C4-2B (cell line): ENCODE measurements around the gene HSPB6.

Source experiments
- H3K27ac ChIP-seq: fragments of 450-650 bp; 2 replicates; pipeline ENCODE4 v1.5.1; 2017
- ZFX ChIP-seq: fragments of 450-650 bp; IDR thresholded peaks from 2 replicates; pipeline ENCODE4 v1.6.1; 2017
- TF ChIP-seq, protein P1 (sequence below): fragments of 450-650 bp; conservative IDR thresholded peaks from 2 replicates; pipeline ENCODE4 v1.5.1; 2017; ENCODE audit warnings: mild to moderate bottlenecking

HSPB6 gene

DNA sequence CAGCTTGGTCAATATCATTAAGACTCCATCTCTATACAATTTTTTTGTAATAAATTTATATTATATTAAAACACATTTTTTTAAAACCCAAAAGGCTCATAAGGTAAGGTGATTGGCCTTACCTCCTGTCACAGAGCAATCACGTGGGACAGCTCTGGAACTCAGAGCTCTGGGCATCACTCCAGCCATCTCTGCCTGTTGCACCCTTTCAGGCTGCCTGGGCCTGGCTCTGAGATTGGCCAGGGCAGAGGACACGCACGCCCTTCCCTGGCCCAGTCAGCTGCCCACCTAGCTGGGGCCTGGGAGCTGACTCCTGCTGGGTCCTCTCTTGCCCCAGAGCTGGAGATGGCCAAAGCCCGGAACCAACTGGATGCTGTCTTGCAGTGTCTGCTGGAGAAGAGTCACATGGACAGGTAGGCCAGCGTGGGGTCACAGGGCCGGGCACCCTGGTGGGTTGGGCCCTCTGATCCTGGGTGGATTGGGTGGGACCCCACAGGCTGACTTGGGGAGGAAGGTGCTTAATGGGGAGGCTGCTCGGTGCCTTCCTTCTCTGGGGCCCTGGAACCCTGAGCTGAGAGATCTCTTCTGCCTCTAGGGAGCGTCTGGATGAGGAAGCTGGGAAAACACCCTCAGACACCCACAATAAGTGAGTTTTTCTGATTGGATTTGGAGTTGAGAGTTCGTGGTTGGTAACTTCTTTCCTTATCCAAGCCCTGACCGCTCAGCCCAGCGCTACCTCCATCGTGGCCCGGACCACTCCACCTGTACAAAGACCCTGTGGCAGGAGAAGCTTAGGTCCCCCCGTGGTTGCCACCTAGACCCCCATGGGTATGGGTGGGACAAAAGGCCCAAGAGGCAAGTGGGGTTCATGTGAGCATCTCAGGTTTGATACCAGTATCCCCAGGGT, 4.7 kb downstream of the HSPB6 start:
- TF ChIP-seq ZFX, result no peak
- TF ChIP-seq, protein P1, sequence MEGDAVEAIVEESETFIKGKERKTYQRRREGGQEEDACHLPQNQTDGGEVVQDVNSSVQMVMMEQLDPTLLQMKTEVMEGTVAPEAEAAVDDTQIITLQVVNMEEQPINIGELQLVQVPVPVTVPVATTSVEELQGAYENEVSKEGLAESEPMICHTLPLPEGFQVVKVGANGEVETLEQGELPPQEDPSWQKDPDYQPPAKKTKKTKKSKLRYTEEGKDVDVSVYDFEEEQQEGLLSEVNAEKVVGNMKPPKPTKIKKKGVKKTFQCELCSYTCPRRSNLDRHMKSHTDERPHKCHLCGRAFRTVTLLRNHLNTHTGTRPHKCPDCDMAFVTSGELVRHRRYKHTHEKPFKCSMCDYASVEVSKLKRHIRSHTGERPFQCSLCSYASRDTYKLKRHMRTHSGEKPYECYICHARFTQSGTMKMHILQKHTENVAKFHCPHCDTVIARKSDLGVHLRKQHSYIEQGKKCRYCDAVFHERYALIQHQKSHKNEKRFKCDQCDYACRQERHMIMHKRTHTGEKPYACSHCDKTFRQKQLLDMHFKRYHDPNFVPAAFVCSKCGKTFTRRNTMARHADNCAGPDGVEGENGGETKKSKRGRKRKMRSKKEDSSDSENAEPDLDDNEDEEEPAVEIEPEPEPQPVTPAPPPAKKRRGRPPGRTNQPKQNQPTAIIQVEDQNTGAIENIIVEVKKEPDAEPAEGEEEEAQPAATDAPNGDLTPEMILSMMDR, result no peak
- no peak overlapping the region for H3K27ac ChIP-seq

DNA sequence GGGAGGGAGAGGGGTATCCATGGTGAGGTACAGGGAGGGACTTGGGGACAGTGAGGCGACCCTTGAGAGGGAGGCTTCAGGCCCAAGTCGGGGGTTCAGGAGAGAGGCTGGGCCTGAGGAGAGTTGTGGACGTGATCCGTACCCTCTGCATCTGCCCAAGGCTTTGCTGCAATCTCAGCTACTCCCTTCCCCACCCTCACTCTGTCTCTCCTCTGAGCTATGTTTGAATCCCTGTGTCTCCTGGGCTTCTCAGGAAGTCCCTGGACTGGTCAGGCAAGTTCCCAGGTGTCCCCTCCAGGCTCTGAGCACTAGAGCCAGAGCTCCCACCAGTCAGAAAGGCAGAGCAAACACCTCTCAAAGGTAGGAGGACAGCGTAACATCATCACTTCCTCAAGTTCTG, 6.7 kb downstream of the HSPB6 start:
- no peak for TF ChIP-seq ZFX
- TF ChIP-seq, protein P1, result no peak
- H3K27ac ChIP-seq, result no peak overlapping the region

DNA sequence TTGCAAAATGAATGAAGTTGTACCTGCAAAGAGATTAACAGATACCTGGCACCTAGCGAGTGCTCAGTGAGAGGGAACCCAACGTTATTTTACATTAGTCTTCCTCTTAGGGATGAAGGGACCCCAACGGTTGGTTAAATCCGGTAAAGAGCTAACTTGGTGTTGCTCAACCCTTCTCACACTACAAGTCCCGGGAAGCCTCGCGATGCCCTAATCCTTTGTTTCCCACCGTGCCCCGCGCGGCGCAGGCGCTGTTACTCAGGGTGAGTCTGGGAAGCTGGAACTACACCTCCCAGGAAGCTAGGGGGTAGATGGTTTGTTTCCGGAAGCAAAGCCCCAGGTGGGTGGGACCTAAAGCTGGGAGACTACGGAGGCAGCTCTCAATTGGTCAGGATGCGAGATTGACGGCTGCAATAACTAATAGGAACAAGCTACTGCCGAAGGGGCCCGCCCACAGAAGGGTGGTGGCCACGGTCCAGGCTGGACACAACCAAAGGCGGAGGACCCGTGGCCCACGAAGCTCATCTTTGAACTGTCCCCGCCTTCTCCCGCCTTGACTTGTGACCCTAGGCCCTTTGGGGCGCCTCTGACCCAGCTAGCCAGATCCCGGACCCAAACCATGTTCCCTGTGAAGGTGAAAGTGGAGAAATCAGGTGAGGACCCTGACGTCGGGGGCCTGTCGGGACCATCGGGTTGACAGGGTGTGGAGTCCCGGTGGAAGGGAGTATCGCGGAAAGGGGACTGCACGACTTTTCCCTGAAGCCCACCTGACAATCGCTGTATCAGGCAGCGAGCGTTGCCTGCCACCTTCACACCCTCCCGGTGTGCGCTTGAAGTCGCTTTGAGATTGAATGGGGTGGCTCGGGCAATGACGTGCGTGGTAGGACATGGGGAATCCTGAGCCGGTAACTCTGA, 8.5 kb downstream of the HSPB6 start, which contains the start of gene LIN37:
Gene LIN37 (plus strand): TSS at position 471 of the 915 bp plus-strand sequence. CDS start 149 bp downstream, at position 620.
- H3K27ac ChIP-seq, result peak within 1 kb of the TSS; percentile 63
- TF ChIP-seq, protein P1, result no peak
- TF ChIP-seq ZFX, result no peak

DNA sequence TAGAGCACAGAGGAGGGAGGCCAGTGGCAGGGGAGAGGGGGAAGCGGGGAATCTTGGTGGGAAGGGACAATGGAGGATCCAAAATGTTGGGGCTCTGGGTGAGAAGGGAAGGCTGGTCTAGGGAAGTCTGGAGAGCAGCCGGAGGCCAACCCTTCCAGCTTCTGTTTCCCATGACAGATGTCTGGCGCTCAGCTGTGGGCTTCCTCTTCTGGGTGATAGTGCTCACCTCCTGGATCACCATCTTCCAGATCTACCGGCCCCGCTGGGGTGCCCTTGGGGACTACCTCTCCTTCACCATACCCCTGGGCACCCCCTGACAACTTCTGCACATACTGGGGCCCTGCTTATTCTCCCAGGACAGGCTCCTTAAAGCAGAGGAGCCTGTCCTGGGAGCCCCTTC, 10.3 kb downstream of the HSPB6 start:
- H3K27ac ChIP-seq, result peak overlapping the region; percentile 89

GRCh38 chr19:35746087-35746462, 10.8 kb downstream of the HSPB6 start:
- TF ChIP-seq, protein P1, result no peak
- TF ChIP-seq ZFX, result no peak
- peak overlapping the region; percentile 89 for H3K27ac ChIP-seq

More for the DNA sequence above, 10.3 kb downstream of the HSPB6 start:
- TF ChIP-seq, protein P1, result no peak
- TF ChIP-seq ZFX, result no peak

DNA sequence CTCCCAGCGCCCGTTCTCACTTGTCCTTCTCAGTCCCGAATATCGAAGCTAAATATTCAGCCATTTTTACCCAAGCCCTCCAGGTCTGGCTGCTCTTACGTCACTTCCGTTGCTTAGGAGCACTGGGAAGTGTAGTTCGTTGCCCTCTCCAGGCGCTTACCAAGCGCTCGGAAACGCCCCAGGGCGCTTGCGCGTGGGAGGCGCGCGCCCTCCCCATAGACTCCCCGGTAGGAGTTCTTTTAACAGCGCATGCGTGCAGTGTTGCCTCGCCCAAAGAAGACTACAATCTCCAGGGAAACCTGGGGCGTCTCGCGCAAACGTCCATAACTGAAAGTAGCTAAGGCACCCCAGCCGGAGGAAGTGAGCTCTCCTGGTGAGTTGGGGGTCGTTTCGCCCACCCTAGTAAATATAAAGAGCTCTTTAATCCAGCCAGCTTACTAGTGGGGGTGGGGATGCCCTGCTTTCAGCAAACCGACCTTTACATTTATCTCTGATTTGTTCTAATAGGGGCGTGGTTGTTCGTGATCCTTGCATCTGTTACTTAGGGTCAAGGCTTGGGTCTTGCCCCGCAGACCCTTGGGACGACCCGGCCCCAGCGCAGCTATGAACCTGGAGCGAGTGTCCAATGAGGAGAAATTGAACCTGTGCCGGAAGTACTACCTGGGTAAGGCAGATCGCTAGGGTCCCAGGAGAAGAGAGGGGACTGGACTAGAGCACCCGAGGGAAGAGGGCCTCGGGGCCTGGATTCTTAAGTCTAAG, 11.3 kb downstream of the HSPB6 start, which contains the start of the genes PSENEN and U2AF1L4:
Gene PSENEN (plus strand): TSS at position 324 of the 759 bp plus-strand sequence. CDS start 280 bp downstream, at position 604.
Gene U2AF1L4 (minus strand): TSS at position 91 of the 759 bp plus-strand sequence. CDS start 27 bp downstream, at position 64.
- TF ChIP-seq ZFX, result no peak
- TF ChIP-seq, protein P1, result no peak
- peak within 1 kb of the TSS; percentile 89 for H3K27ac ChIP-seq
